Measurements from ENCODE around the gene NHSL2. TPM values are rescaled to one million over a fixed set of nuclear protein-coding genes. Genes with fewer than 3 reads are reported as not detected.

Gene NHSL2
- total RNA-seq, 2 experiments from 2014 or later, result not detected

DNA sequence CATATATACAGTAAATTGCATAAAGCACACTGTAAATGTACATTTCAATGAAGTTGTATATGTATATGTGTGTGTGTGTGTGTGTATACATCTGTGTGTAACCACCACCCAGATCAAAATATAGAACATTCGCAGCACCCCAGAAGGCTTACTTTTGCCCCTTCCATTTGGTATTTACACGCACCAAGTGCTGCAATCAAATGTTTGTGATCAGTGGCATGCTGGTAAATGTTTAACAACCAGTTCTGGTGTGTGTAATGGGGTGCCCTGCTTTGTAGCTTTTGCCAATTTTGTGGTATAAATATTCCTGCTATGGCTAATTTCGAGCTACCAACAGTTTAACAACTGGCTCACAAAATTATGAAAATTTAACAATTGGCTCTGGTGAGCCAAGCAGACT is 119.8 kb downstream of the NHSL2 start:
- no peak overlapping the region for H2AFZ ChIP-seq (ENCODE audit: low read length)
- no peak for DNase-seq (ENCODE audit: low spot score)
- no peaks in the 10 kb centered on the region for H4K20me1 ChIP-seq (ENCODE audit: insufficient read depth, low read length)
- ChIA-PET POLR2A (no interaction called here), CTCF (ENCODE audit: unreplicated experiment) (no interaction called here)
- no peaks in the 10 kb centered on the region for H3K9me3 ChIP-seq (ENCODE audit: low read length)
- no peaks in the 10 kb centered on the region for H3K4me1 ChIP-seq (ENCODE audit: insufficient read depth, low read length, poor library complexity, severe bottlenecking)
- no peak overlapping the region for H3K4me3 ChIP-seq (ENCODE audit: low read depth, low read length, poor library complexity, severe bottlenecking)
- H3K4me2 ChIP-seq (ENCODE audit: low read length), result no peak overlapping the region
- BruUV-seq (replicated peaks), result no TSS peak
- H3K79me2 ChIP-seq (ENCODE audit: insufficient read depth, low read depth, low read length), result no peaks in the 10 kb centered on the region
- intact Hi-C loops (cut with micrococcal nuclease; ENCODE audit: unreplicated experiment), result no loop called here
- H3K27ac ChIP-seq (ENCODE audit: low read depth, low read length, poor library complexity, severe bottlenecking), result no peak overlapping the region
- no peaks in the 10 kb centered on the region for H3K36me3 ChIP-seq (ENCODE audit: insufficient read depth, low read length)
- TF ChIP-seq CTCF (conservative IDR thresholded peaks at IDR 0.05; ENCODE audit: low read length) (no peak), EZH2phosphoT487 (IDR thresholded peaks at IDR 0.05; ENCODE audit: borderline replicate concordance, low read depth, low read length) (no peak)
- H3K9me2 ChIP-seq (ENCODE audit: insufficient read depth, low read length), result no peaks in the 10 kb centered on the region

DNA sequence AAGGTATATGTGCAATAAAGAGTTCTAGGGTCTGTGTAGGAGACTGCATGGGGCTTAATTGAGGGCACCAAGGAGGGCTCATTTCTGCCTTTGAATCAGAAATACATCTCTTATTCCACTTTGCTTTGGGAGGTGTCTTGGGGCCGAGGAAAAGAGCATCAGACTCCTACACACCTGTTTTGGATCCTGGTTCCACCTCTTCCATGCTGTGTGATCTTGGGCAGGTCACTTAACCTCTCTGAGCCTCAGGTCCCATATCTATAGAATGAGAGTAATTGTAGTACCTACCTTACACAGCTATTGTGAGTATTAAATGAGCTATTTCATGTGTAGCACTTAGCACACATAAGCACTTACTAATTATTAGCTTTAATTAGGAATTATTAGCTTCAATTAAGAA is 120.5 kb downstream of the NHSL2 start:
- BruUV-seq (replicated peaks), result no TSS peak
- CTCF ChIA-PET (ENCODE audit: unreplicated experiment), result no interaction called here
- POLR2A ChIA-PET, result no interaction called here
- no peak overlapping the region for H3K4me2 ChIP-seq (ENCODE audit: low read length)
- H2AFZ ChIP-seq (ENCODE audit: low read length), result no peak overlapping the region
- H3K27ac ChIP-seq (ENCODE audit: low read depth, low read length, poor library complexity, severe bottlenecking), result no peak overlapping the region
- H3K4me1 ChIP-seq (ENCODE audit: insufficient read depth, low read length, poor library complexity, severe bottlenecking), result no peaks in the 10 kb centered on the region
- H3K9me3 ChIP-seq (ENCODE audit: low read length), result no peaks in the 10 kb centered on the region
- no peak overlapping the region for H3K4me3 ChIP-seq (ENCODE audit: low read depth, low read length, poor library complexity, severe bottlenecking)
- no peaks in the 10 kb centered on the region for H3K36me3 ChIP-seq (ENCODE audit: insufficient read depth, low read length)
- H3K9me2 ChIP-seq (ENCODE audit: insufficient read depth, low read length), result no peaks in the 10 kb centered on the region
- no peaks in the 10 kb centered on the region for H4K20me1 ChIP-seq (ENCODE audit: insufficient read depth, low read length)
- H3K79me2 ChIP-seq (ENCODE audit: insufficient read depth, low read depth, low read length), result no peaks in the 10 kb centered on the region
- TF ChIP-seq EZH2phosphoT487 (IDR thresholded peaks at IDR 0.05; ENCODE audit: borderline replicate concordance, low read depth, low read length), result no peak
- no peak for TF ChIP-seq CTCF (conservative IDR thresholded peaks at IDR 0.05; ENCODE audit: low read length)
- no peak for DNase-seq (ENCODE audit: low spot score)
- intact Hi-C loops (cut with micrococcal nuclease; ENCODE audit: unreplicated experiment), result no loop called here

DNA sequence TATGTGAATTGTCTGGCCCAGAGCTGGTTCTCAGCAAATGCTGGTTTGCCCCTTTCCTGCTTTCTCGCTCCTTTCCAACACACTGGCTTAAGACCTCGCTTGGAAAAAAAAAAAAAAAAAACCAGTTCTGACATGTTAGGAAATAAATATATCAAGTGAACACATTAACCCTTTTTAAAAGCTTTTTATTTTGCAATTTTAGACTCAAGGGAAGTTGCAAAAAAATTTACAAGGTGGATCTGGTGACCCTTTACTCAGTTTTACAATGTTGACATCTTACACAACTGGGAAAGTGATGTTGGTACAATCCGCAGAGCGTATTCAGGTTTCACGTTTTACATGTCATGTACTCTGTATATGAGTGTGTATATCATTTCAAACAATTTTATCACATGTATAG is 121.0 kb downstream of the NHSL2 start:
- Histone ChIP-seq H3K4me1 (ENCODE audit: insufficient read depth, low read length, poor library complexity, severe bottlenecking) (no peaks in the 10 kb centered on the region), H3K9me3 (ENCODE audit: low read length) (no peaks in the 10 kb centered on the region), H2AFZ (ENCODE audit: low read length) (no peak overlapping the region), H4K20me1 (ENCODE audit: insufficient read depth, low read length) (no peaks in the 10 kb centered on the region), H3K4me3 (ENCODE audit: low read depth, low read length, poor library complexity, severe bottlenecking) (no peak overlapping the region), H3K79me2 (ENCODE audit: insufficient read depth, low read depth, low read length) (no peaks in the 10 kb centered on the region), H3K36me3 (ENCODE audit: insufficient read depth, low read length) (no peaks in the 10 kb centered on the region), H3K4me2 (ENCODE audit: low read length) (no peak overlapping the region), H3K27ac (ENCODE audit: low read depth, low read length, poor library complexity, severe bottlenecking) (no peak overlapping the region), H3K9me2 (ENCODE audit: insufficient read depth, low read length) (no peaks in the 10 kb centered on the region)
- POLR2A ChIA-PET, result interaction anchor here (0.7 kb wide), 1 partner anchor 126 kb away, joined by 4 read pairs; no protein-coding TSS in a partner anchor
- intact Hi-C loops (cut with micrococcal nuclease; ENCODE audit: unreplicated experiment), result no loop called here
- no peak for TF ChIP-seq CTCF (conservative IDR thresholded peaks at IDR 0.05; ENCODE audit: low read length)
- TF ChIP-seq EZH2phosphoT487 (IDR thresholded peaks at IDR 0.05; ENCODE audit: borderline replicate concordance, low read depth, low read length), result no peak
- CTCF ChIA-PET (ENCODE audit: unreplicated experiment), result no interaction called here
- no peak for DNase-seq (ENCODE audit: low spot score)
- BruUV-seq (replicated peaks), result no TSS peak
